H54 (cell line): ENCODE measurements around the gene HAVCR2.

ENCODE experiments used
- DNase-seq: peaks from one replicate; pipeline ENCODE4 v3.0.0; 2011; ENCODE audit warnings: low spot score, mixed read lengths; ENCODE audit not compliant: insufficient read length
- FAIRE-seq: peaks from 3 replicates; lab custom pipeline; 2011; peaks lifted over from hg19 to GRCh38; lab: Jason Lieb, UNC
- POLR2A ChIP-seq: IDR thresholded peaks from 2 replicates; pipeline ENCODE4 v1.6.1; 2011; ENCODE audit warnings: low read depth, mild to moderate bottlenecking, low read length

Gene HAVCR2

GRCh38 chr5:157108976-157109375 lies at the start of gene HAVCR2:
Gene HAVCR2, minus strand, starts transcription at chr5:157109044. Its CDS starts 61 bp downstream, at chr5:157108983.
- DNase-seq (no peak), FAIRE-seq (no peak)
- TF ChIP-seq POLR2A: no peak

- FAIRE-seq: no peak
- no peak for TF ChIP-seq POLR2A
- DNase-seq: no peak
Measured at GRCh38 chr5:157157293-157157891, 48.5 kb upstream of the HAVCR2 start.

- FAIRE-seq (no peak), DNase-seq (no peak)
- no peak for TF ChIP-seq POLR2A
Measured at GRCh38 chr5:157155297-157155696, 46.5 kb upstream of the HAVCR2 start.

- no peak for TF ChIP-seq POLR2A
- DNase-seq (no peak), FAIRE-seq (no peak)
Measured at GRCh38 chr5:157150995-157151394, 42.2 kb upstream of the HAVCR2 start.

DNA sequence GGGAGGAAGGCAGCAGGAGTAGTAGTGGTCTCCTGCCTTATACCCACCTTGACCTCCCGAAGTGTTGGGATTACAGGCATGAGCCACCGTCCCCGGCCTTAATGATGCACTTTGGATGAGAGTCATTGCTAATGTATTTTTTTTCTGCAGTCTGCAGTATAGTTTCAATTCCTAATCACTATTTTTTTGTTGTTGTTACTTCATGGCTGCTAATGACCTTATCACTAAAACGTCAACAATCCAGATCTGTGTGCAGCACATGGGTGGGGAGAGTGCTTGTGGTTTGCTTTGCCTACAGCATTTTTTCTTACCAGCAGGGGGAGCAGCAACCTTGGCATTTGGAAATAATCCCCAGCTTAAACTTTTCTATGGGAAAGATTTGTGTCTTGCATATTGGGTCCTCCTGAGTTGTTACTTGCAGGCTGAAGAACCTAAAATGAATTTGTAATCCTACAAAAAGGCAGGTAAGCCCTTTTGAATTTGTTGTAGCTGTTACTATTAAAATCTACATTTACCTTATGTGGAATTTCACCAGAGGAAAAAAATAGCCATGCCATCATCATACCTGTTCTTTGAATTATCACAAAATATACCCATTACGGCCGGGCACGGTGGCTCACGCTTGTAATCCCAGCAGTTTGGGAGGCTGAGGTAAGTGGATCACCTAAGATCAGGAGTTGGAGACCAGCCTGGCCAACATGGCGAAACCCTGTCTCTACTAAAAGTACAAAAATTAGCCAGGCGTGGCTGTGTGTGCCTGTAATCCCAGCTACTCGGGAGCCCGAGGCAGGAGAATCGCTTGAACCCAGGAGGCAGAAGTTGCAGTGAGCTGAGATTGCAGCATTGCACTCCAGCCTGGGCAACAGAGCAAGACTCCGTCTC lies 40.1 kb upstream of the HAVCR2 start:
- peak; percentile 46 for DNase-seq
- peak; percentile 75 for FAIRE-seq
- TF ChIP-seq POLR2A: no peak

DNA sequence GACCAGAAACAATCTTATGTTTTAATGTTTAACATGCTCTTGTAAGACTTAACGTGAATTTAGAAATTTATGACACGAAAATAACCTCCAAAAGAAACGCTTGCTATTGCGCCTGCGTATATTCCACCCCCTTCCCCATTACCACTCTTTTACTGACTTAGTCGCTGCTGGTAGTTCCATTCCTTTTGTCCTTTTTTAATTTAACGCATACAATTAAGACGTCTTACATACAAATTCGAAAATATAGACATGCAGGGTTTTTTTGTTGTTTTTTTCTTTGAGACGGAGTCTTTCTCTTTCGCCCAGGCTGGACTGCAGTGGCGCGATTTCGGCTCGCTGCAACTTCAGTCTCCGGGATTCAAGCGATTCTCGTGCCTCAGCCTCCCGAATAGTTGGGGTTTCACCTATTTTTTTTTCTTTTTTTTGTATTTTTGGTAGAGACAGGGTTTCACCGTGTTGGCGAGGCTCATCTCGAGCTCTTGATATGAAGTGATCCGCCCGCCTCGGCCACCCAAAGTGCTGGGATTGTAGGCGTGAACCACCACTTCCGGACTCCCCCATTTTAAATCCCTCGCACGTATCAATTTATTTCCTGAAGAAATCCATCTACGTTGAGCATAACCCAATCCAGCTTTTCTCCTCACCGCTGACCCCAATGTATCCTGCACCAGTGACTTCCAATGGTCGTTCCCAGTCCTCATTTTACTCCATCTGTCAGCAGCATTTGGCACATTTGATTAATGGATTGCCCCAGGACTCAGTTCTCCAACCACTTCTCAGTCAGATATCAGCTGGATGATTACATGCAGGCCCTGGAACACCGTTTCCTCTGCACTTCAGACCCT lies 34.5 kb upstream of the HAVCR2 start:
- peak; percentile 22 for DNase-seq
- TF ChIP-seq POLR2A: no peak
- no peak for FAIRE-seq

GRCh38 chr5:157142317-157143126 lies 33.7 kb upstream of the HAVCR2 start, which contains the start of gene MED7:
Gene MED7, minus strand, starts transcription at chr5:157142865. Its CDS starts 3,434 bp downstream, at chr5:157139431.
- FAIRE-seq (peak; percentile 80), DNase-seq (peak; percentile 82)
- peak; percentile 62 for TF ChIP-seq POLR2A

DNA sequence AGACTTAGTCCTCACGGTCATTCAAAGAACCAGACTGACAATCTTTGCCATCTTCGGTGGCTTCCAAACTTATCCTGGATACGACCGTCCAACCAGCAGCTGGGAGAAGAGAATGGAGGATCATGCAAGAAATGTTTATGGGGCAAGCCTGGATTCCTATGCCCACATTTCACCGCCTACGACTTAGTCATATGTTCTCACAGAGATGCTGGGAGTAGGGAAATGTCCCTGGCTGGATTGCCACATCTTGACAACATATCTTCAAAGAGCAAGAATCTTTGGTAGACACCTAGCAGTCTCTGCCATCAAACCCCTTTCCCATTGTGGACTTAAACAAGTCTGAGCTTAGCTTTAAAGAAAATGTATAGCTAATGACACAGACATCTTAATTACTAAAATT lies 28.8 kb upstream of the HAVCR2 start:
- FAIRE-seq (no peak), DNase-seq (no peak)
- TF ChIP-seq POLR2A: no peak

- DNase-seq (no peak), FAIRE-seq (no peak)
Measured at GRCh38 chr5:157132281-157132612, 23.4 kb upstream of the HAVCR2 start.

GRCh38 chr5:157130925-157131324 lies 22.1 kb upstream of the HAVCR2 start:
- FAIRE-seq: no peak
- no peak for TF ChIP-seq POLR2A

More at GRCh38 chr5:157132281-157132612, 23.4 kb upstream of the HAVCR2 start:
- no peak for TF ChIP-seq POLR2A

GRCh38 chr5:157121709-157122108 lies 12.9 kb upstream of the HAVCR2 start:
- TF ChIP-seq POLR2A: no peak
- FAIRE-seq (no peak), DNase-seq (no peak)

More at GRCh38 chr5:157130925-157131324, 22.1 kb upstream of the HAVCR2 start:
- DNase-seq: no peak

GRCh38 chr5:157120102-157120501 lies 11.3 kb upstream of the HAVCR2 start:
- no peak for TF ChIP-seq POLR2A
- DNase-seq (no peak), FAIRE-seq (no peak)

- FAIRE-seq: no peak
- no peak for TF ChIP-seq POLR2A
- no peak for DNase-seq
Measured at GRCh38 chr5:157116483-157116954, 7.7 kb upstream of the HAVCR2 start.

GRCh38 chr5:157115502-157115901 lies 6.7 kb upstream of the HAVCR2 start:
- FAIRE-seq (no peak), DNase-seq (no peak)
- TF ChIP-seq POLR2A: no peak
